Psoas muscle (tissue), 8 donors: ENCODE measurements around the gene KIF1A. TPM values are rescaled to one million over a fixed set of nuclear protein-coding genes. Genes with fewer than 3 reads are reported as not detected.

Experiments
- ATAC-seq, 4 donors: fragments of 200-7000 bp; cut with Tn5 transposase; one replicate each; pipeline ENCODE4 v1.9.1; 2020; ENCODE audit warnings: moderate library complexity in 3 of 4, mild to moderate bottlenecking in 2 of 4
- DNase-seq, 2 donors: peaks; one replicate each; pipeline ENCODE4 v3.0.0-alpha.2; 2020
- H3K27ac ChIP-seq: fragments of 200-600 bp; one replicate; pipeline ENCODE4 v1.8.0; 2022
- H3K27me3 ChIP-seq, 3 donors: fragments of 200-600 bp in 1 of 3; one replicate each; pipeline versions ENCODE4 v1.6.1 to v1.8.0; 2013 to 2022; ENCODE audit warnings: low read length in 2 of 3, mild to moderate bottlenecking in 2 of 3, moderate library complexity in 1 of 3; ENCODE audit not compliant: insufficient read depth in 3 of 3
- H3K36me3 ChIP-seq, 2 donors: fragments of 200-600 bp in 1 of 2; one replicate each; pipeline versions ENCODE4 v1.6.1 to v1.8.0; 2013 to 2022; ENCODE audit warnings: low read depth in 1 of 2, mild to moderate bottlenecking in 1 of 2, moderate library complexity in 1 of 2; ENCODE audit not compliant: insufficient read depth in 1 of 2
- H3K4me1 ChIP-seq: fragments of 200-600 bp; one replicate; pipeline ENCODE4 v1.8.0; 2022
- H3K4me3 ChIP-seq: fragments of 200-600 bp; one replicate; pipeline ENCODE4 v1.8.0; 2022; ENCODE audit warnings: mild to moderate bottlenecking
- H3K9me3 ChIP-seq: fragments of 200-600 bp; one replicate; pipeline ENCODE4 v1.8.0; 2022
- CTCF ChIP-seq: fragments of 200-600 bp; IDR thresholded peaks from one replicate; pipeline ENCODE4 v1.8.0; 2022; ENCODE audit warnings: antibody characterized with exemption
- WGBS, 3 donors: extraction: QIAGEN DNeasy Blood & Tissue Kit; methylation state at CpG; one replicate each; pipeline versions ENCODE4 v1.1.6 to v1.1.7; 2013; 5-methylcytosine and 5-hydroxymethylcytosine counted together
- intact Hi-C, 2 donors: fragments of 100-400 bp; cut with DNase I; formaldehyde crosslinking; loops; one replicate each; pipeline versions ENCODE4 v1.11.0 to v1.14.2; 2022
- polyA plus RNA-seq, 3 donors: library from polyadenylated mRNA; stranded (reverse); fragments of 200-250 nt; gene quantifications; one replicate each; pipeline ENCODE4 v1.2.3, GENCODE V29; 2013
- total RNA-seq, 4 donors: library from RNA; stranded (reverse); fragmentation: NEBNext Ultra II Directional in 2 of 4; extraction: Animal tissue kit (Norgen Biotek cat#: 25700) in 2 of 4; gene quantifications; one replicate each; pipeline versions ENCODE4 v1.2.1 to v1.2.4, GENCODE V29; 2021 to 2023
- donor health status: healthy with polysubstance abuse.
- donor health status: DM: no; HTN: no; CAD: no; lungs with moderate emphysema.
- donor health status: Bipolar disorder and iron deficiency.
- donor health status: healthy.
- donor health status: DM: yes; HTN: yes; CAD: no.
- donor health status: DM: no; HTN: no; CAD: no.
- donor health status: DM: no; HTN: no; CAD: no.
- donor health status: DM: yes; HTN: yes; CAD: no.

KIF1A gene
- total and polyA plus RNA-seq, 7 donors, result 0.01 to 1.2 (median 0.12) TPM; not detected in 2

GRCh38 chr2:240726876-240727275 is 93.1 kb downstream of the KIF1A start:
- TF ChIP-seq CTCF, result no peak
- intact Hi-C loops, result no loop called here
- no peaks in the 10 kb centered on the region for H3K4me1 ChIP-seq
- peaks cover 0 to 30% (median 15%) of the 10 kb centered on the region in 3 donors for H3K27me3 ChIP-seq
- ATAC-seq, result no peak
- no peaks in the 10 kb centered on the region for H3K36me3 ChIP-seq
- WGBS, 3 donors, result 84 to 87% (median 84%) methylated on average over 14 of the region's 14 CpGs
- no peaks in the 10 kb centered on the region for H3K9me3 ChIP-seq
- no peak overlapping the region for H3K4me3 ChIP-seq
- no peak for DNase-seq
- no peak overlapping the region for H3K27ac ChIP-seq

- H3K4me1 ChIP-seq, result no peaks in the 10 kb centered on the region
- H3K27me3 ChIP-seq, result peaks cover 0 to 21% (median 9%) of the 10 kb centered on the region in 3 donors
- H3K9me3 ChIP-seq, result no peaks in the 10 kb centered on the region
- whole genome bisulfite sequencing, 3 donors, result 46 to 52% (median 49%) methylated on average over 7 of the region's 7 CpGs
- DNase-seq, result no peak
- no peak for ATAC-seq
- no peak overlapping the region for H3K27ac ChIP-seq
- no peaks in the 10 kb centered on the region for H3K36me3 ChIP-seq
- TF ChIP-seq CTCF, result no peak
- H3K4me3 ChIP-seq, result no peak overlapping the region
- intact Hi-C loops, result no loop called here
Observed at GRCh38 chr2:240725671-240726070, 94.3 kb downstream of the KIF1A start.

GRCh38 chr2:240725266-240725665 is 94.8 kb downstream of the KIF1A start:
- Histone ChIP-seq H3K27me3 (peaks cover 0 to 17% (median 9%) of the 10 kb centered on the region in 3 donors), H3K36me3 (no peaks in the 10 kb centered on the region), H3K4me3 (no peak overlapping the region), H3K27ac (no peak overlapping the region), H3K9me3 (no peaks in the 10 kb centered on the region), H3K4me1 (no peaks in the 10 kb centered on the region)
- ATAC-seq, result no peak
- no peak for DNase-seq
- WGBS, 3 donors, result 78 to 89% (median 84%) methylated on average over 12 of the region's 12 CpGs
- intact Hi-C loops, result no loop called here
- no peak for TF ChIP-seq CTCF

GRCh38 chr2:240724431-240724830 is 95.6 kb downstream of the KIF1A start:
- peaks cover 0 to 9% (median 6%) of the 10 kb centered on the region in 3 donors for H3K27me3 ChIP-seq
- H3K4me3 ChIP-seq, result no peak overlapping the region
- H3K36me3 ChIP-seq, result no peaks in the 10 kb centered on the region
- TF ChIP-seq CTCF, result no peak
- no peak for ATAC-seq
- H3K27ac ChIP-seq, result no peak overlapping the region
- no peaks in the 10 kb centered on the region for H3K4me1 ChIP-seq
- H3K9me3 ChIP-seq, result no peaks in the 10 kb centered on the region
- intact Hi-C loops, result no loop called here
- no peak for DNase-seq
- WGBS, 3 donors, result 91 to 94% (median 93%) methylated on average over 10 of the region's 10 CpGs

GRCh38 chr2:240723851-240724250 is 96.2 kb downstream of the KIF1A start:
- no peak overlapping the region for H3K27ac ChIP-seq
- H3K4me1 ChIP-seq, result no peaks in the 10 kb centered on the region
- H3K4me3 ChIP-seq, result no peak overlapping the region
- no peaks in the 10 kb centered on the region for H3K9me3 ChIP-seq
- H3K36me3 ChIP-seq, result no peaks in the 10 kb centered on the region
- no peak for TF ChIP-seq CTCF
- DNase-seq (no peak), ATAC-seq (no peak)
- 94 to 97% (median 96%) methylated on average over 9 of the region's 9 CpGs for WGBS, 3 donors
- H3K27me3 ChIP-seq, result peaks cover 0 to 6% (median 4%) of the 10 kb centered on the region in 3 donors
- intact Hi-C loops, result no loop called here
